Liver (tissue), 3 donors: Measurements from ENCODE around the gene NR2C2AP.

Source experiments
- RAD21 ChIP-seq, 2 donors: IDR thresholded peaks; 2 replicates each; pipeline ENCODE4 v1.6.1; 2016; ENCODE audit warnings: antibody characterized with exemption in 2 of 2, mild to moderate bottlenecking in 2 of 2
- TAF1 ChIP-seq: conservative IDR thresholded peaks from 2 replicates; pipeline ENCODE4 v1.6.1; 2016; ENCODE audit warnings: antibody characterized with exemption, mild to moderate bottlenecking
- TF ChIP-seq, protein P1 (sequence below): fragments of 150-350 bp; IDR thresholded peaks from 2 replicates; pipeline ENCODE4 v1.5.1; 2017; ENCODE audit warnings: improper control_type of control experiment, low read depth, low read length; ENCODE audit not compliant: missing input control
- TF ChIP-seq, protein P2 (sequence below): IDR thresholded peaks from 2 replicates; pipeline ENCODE4 v1.6.1; 2016; ENCODE audit warnings: antibody characterized with exemption, mild to moderate bottlenecking
- donor health status: healthy.
- donor health status: healthy.

DNA sequence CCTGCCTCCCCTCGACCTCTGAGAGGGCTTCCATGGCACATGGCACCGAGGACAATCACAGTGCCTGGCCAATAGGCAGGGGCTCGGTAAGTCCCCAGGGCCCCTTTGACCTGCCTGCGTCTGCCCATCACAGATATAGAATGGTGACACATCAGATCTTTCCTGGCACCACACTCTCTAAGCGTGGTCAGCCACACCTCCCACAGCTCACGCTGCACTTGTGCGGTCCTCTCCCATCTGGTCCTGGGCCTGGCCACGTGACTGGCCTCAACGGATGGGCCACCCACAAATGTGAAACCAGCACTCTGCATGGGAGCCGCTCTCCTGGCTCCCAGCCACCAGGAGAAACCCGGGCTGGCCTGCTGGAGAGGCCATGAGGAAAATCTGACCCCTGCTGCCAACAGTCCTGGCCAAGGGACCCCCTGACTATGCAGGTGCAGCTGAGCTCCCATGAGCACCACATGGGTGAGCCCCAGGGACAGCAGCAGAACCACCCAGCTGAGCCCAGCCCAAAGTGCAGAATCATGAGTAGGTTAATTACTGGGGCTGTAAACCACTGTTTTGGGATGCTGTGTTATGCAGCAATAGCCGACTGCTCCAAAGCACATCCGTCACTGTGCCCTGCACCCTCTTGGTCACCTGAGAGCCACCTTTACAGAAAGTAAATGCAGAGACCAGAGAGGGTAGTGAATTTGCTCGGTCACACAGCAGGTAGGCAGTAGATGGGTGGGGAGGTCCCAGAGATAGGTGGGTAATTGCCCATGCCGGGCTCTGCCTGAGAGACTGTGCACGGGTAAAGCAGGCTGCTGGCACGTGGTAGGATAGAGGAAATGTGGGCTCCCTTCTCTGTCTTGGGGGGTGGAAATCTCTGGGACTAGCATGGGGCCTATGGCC is 23.4 kb downstream of the NR2C2AP start:
- TF ChIP-seq, protein P1, sequence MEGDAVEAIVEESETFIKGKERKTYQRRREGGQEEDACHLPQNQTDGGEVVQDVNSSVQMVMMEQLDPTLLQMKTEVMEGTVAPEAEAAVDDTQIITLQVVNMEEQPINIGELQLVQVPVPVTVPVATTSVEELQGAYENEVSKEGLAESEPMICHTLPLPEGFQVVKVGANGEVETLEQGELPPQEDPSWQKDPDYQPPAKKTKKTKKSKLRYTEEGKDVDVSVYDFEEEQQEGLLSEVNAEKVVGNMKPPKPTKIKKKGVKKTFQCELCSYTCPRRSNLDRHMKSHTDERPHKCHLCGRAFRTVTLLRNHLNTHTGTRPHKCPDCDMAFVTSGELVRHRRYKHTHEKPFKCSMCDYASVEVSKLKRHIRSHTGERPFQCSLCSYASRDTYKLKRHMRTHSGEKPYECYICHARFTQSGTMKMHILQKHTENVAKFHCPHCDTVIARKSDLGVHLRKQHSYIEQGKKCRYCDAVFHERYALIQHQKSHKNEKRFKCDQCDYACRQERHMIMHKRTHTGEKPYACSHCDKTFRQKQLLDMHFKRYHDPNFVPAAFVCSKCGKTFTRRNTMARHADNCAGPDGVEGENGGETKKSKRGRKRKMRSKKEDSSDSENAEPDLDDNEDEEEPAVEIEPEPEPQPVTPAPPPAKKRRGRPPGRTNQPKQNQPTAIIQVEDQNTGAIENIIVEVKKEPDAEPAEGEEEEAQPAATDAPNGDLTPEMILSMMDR: no peak
- TF ChIP-seq RAD21 (IDR thresholded peaks at IDR 0.05) (no peak), TAF1 (no peak)
- TF ChIP-seq, protein P2, sequence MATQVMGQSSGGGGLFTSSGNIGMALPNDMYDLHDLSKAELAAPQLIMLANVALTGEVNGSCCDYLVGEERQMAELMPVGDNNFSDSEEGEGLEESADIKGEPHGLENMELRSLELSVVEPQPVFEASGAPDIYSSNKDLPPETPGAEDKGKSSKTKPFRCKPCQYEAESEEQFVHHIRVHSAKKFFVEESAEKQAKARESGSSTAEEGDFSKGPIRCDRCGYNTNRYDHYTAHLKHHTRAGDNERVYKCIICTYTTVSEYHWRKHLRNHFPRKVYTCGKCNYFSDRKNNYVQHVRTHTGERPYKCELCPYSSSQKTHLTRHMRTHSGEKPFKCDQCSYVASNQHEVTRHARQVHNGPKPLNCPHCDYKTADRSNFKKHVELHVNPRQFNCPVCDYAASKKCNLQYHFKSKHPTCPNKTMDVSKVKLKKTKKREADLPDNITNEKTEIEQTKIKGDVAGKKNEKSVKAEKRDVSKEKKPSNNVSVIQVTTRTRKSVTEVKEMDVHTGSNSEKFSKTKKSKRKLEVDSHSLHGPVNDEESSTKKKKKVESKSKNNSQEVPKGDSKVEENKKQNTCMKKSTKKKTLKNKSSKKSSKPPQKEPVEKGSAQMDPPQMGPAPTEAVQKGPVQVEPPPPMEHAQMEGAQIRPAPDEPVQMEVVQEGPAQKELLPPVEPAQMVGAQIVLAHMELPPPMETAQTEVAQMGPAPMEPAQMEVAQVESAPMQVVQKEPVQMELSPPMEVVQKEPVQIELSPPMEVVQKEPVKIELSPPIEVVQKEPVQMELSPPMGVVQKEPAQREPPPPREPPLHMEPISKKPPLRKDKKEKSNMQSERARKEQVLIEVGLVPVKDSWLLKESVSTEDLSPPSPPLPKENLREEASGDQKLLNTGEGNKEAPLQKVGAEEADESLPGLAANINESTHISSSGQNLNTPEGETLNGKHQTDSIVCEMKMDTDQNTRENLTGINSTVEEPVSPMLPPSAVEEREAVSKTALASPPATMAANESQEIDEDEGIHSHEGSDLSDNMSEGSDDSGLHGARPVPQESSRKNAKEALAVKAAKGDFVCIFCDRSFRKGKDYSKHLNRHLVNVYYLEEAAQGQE: no peak
